H1 (cell line): Measurements from ENCODE around the gene ARHGEF4. TPM values are rescaled to one million over a fixed set of nuclear protein-coding genes. Genes with fewer than 3 reads are reported as not detected.

ENCODE experiments used
- CTCF ChIA-PET: fragments of 300-600 bp; sonication (Branson Sonifier 250); formaldehyde crosslinking; loops from one replicate; lab custom pipeline; 2021; ENCODE audit not compliant: partially characterized antibody; lab: Charles Lee
- POLR2A ChIA-PET: fragments of 300-600 bp; sonication (Branson Sonifier 250); formaldehyde crosslinking; loops from one replicate; lab custom pipeline; 2021; ENCODE audit warnings: inconsistent platforms; ENCODE audit not compliant: partially characterized antibody; lab: Charles Lee
- DNase-seq, 2 experiments: peaks; one replicate each; pipeline versions ENCODE4 v3.0.0 to v3.0.0-alpha.2; 2010 to 2022; ENCODE audit warnings: low spot score in 2 of 2, low read depth in 1 of 2, mixed read lengths in 1 of 2
- FAIRE-seq: peaks from 2 replicates; lab custom pipeline; 2011; peaks lifted over from hg19 to GRCh38; lab: Jason Lieb, UNC
- H2AFZ ChIP-seq: 2 replicates; pipeline ENCODE4 v1.8.1; 2012; ENCODE audit warnings: low read length, inconsistent platforms
- H2AK5ac ChIP-seq: 2 replicates; pipeline ENCODE4 v1.6.1; 2013; ENCODE audit warnings: low read depth, low read length
- H2BK120ac ChIP-seq: replicated peaks from 2 replicates; pipeline ENCODE3; 2013; ENCODE audit warnings: low read depth, low read length, inconsistent platforms
- H2BK12ac ChIP-seq: 2 replicates; pipeline ENCODE4 v1.6.1; 2013; ENCODE audit warnings: low read depth, low read length
- H2BK15ac ChIP-seq: 2 replicates; pipeline ENCODE4 v1.6.1; 2013; ENCODE audit warnings: low read length
- H2BK20ac ChIP-seq: 2 replicates; pipeline ENCODE4 v1.6.1; 2013; ENCODE audit warnings: low read length
- H2BK5ac ChIP-seq: 2 replicates; pipeline ENCODE4 v1.6.1; 2013; ENCODE audit warnings: low read depth, low read length
- H3K14ac ChIP-seq: 2 replicates; pipeline ENCODE4 v1.6.1; 2013; ENCODE audit warnings: inconsistent platforms; ENCODE audit not compliant: insufficient read length
- H3K18ac ChIP-seq: 2 replicates; pipeline ENCODE4 v1.6.1; 2013; ENCODE audit warnings: low read length; ENCODE audit errors: extremely low read depth
- H3K23ac ChIP-seq: 2 replicates; pipeline ENCODE4 v1.6.1; 2013; ENCODE audit warnings: inconsistent platforms; ENCODE audit not compliant: insufficient read length
- H3K23me2 ChIP-seq: 2 replicates; pipeline ENCODE4 v1.6.1; 2013; ENCODE audit warnings: low read depth, low read length
- H3K27ac ChIP-seq: 2 replicates; pipeline ENCODE4 v1.6.1; 2011; ENCODE audit warnings: low read depth, low read length, inconsistent platforms
- H3K27me3 ChIP-seq, 4 experiments: replicated peaks in 1 of 4; 1 replicate in 1 of 4; 2 replicates in 3 of 4; pipeline versions ENCODE4 v1.6.1 to v1.8.1; 2011 to 2013; ENCODE audit warnings: low read length in 3 of 4, mild to moderate bottlenecking in 3 of 4, inconsistent platforms in 2 of 4, mixed read lengths in 2 of 4, moderate library complexity in 1 of 4; ENCODE audit not compliant: control insufficient read depth in 3 of 4, insufficient read depth in 3 of 4; ENCODE audit errors: extremely low read depth in 1 of 4
- H3K36me3 ChIP-seq, 4 experiments: 2 replicates each; pipeline versions ENCODE4 v1.6.1 to v1.8.1; 2011 to 2013; ENCODE audit warnings: mild to moderate bottlenecking in 4 of 4, low read length in 3 of 4, moderate library complexity in 2 of 4, control low read depth in 1 of 4, inconsistent platforms in 1 of 4; ENCODE audit not compliant: insufficient read depth in 4 of 4, control insufficient read depth in 2 of 4
- H3K4ac ChIP-seq: replicated peaks from 2 replicates; pipeline ENCODE3; 2013; ENCODE audit warnings: low read length, low read depth, mixed read lengths, inconsistent platforms; ENCODE audit not compliant: insufficient read length
- H3K4me1 ChIP-seq, 4 experiments: replicated peaks in 1 of 4; 1 replicate in 1 of 4; 2 replicates in 3 of 4; pipeline versions ENCODE4 v1.6.1 to v1.8.1; 2011 to 2013; ENCODE audit warnings: low read length in 3 of 4, inconsistent platforms in 2 of 4, mixed read lengths in 1 of 4; ENCODE audit not compliant: insufficient read depth in 4 of 4, control insufficient read depth in 3 of 4
- H3K4me2 ChIP-seq, 2 experiments: 2 replicates each; pipeline versions ENCODE4 v1.6.1 to v1.8.1; 2011 to 2013; ENCODE audit warnings: low read depth in 2 of 2, low read length in 2 of 2, control low read depth in 1 of 2, inconsistent platforms in 1 of 2, mild to moderate bottlenecking in 1 of 2; ENCODE audit not compliant: insufficient read depth in 1 of 2
- H3K4me3 ChIP-seq, 4 experiments: fragments of 200-600, 300-600 bp in 1 of 4; sonication (generic), shearing (Covaris generic), sonication (Bioruptor Twin) in 1 of 4; 2 replicates each; pipeline versions ENCODE4 v1.5.1 to v1.8.1; 2011 to 2016; ENCODE audit warnings: low read length in 4 of 4, low read depth in 3 of 4, control low read depth in 2 of 4, inconsistent platforms in 2 of 4, mild to moderate bottlenecking in 2 of 4, mixed read lengths in 1 of 4, moderate library complexity in 1 of 4; ENCODE audit not compliant: insufficient read depth in 2 of 4; ENCODE audit errors: extremely low read depth in 1 of 4
- H3K56ac ChIP-seq: replicated peaks from 2 replicates; pipeline ENCODE3; 2013; ENCODE audit warnings: low read depth, mild to moderate bottlenecking, mixed read lengths, low read length, inconsistent platforms; ENCODE audit not compliant: insufficient read length
- H3K79me1 ChIP-seq: 2 replicates; pipeline ENCODE4 v1.6.1; 2013; ENCODE audit warnings: low read depth, low read length, control low read depth
- H3K79me2 ChIP-seq, 2 experiments: 2 replicates each; pipeline versions ENCODE4 v1.6.1 to v1.8.1; 2012 to 2013; ENCODE audit warnings: low read length in 2 of 2, mild to moderate bottlenecking in 2 of 2, inconsistent platforms in 1 of 2; ENCODE audit not compliant: insufficient read depth in 2 of 2, control insufficient read depth in 1 of 2
- H3K9ac ChIP-seq, 4 experiments: replicated peaks in 1 of 4; 1 replicate in 1 of 4; 2 replicates in 3 of 4; pipeline versions ENCODE4 v1.6.1 to v1.8.1; 2011 to 2013; ENCODE audit warnings: low read depth in 3 of 4, low read length in 3 of 4, control low read depth in 2 of 4, mild to moderate bottlenecking in 2 of 4, moderate library complexity in 2 of 4, inconsistent platforms in 1 of 4; ENCODE audit errors: extremely low read depth in 1 of 4
- H3K9me3 ChIP-seq, 2 experiments: 2 replicates each; pipeline versions ENCODE4 v1.6.1 to v1.8.1; 2012 to 2013; ENCODE audit warnings: mild to moderate bottlenecking in 2 of 2, moderate library complexity in 2 of 2, control low read depth in 1 of 2, inconsistent platforms in 1 of 2, low read depth in 1 of 2, low read length in 1 of 2, mixed read lengths in 1 of 2; ENCODE audit not compliant: insufficient read depth in 2 of 2
- H4K20me1 ChIP-seq, 2 experiments: replicated peaks in 1 of 2; 2 replicates each; pipeline versions ENCODE3 to v1.8.1; 2011 to 2013; ENCODE audit warnings: inconsistent platforms in 2 of 2, low read length in 2 of 2, mild to moderate bottlenecking in 1 of 2; ENCODE audit not compliant: insufficient read depth in 2 of 2, control insufficient read depth in 1 of 2
- H4K5ac ChIP-seq: 2 replicates; pipeline ENCODE4 v1.6.1; 2013; ENCODE audit warnings: low read length, low read depth, mixed read lengths, inconsistent platforms; ENCODE audit not compliant: insufficient read length
- H4K8ac ChIP-seq: 2 replicates; pipeline ENCODE4 v1.8.0; 2013; ENCODE audit warnings: mild to moderate bottlenecking, moderate library complexity, low read length, inconsistent platforms; ENCODE audit not compliant: insufficient read depth; ENCODE audit errors: extremely low read depth
- H4K91ac ChIP-seq: replicated peaks from 2 replicates; pipeline ENCODE3; 2013; ENCODE audit warnings: low read length, mixed read lengths, inconsistent platforms; ENCODE audit not compliant: insufficient read length
- FOSL1 ChIP-seq: IDR thresholded peaks from 2 replicates; pipeline ENCODE4 v1.6.1; 2011; ENCODE audit warnings: mild to moderate bottlenecking, low read depth, low read length, moderate library complexity; ENCODE audit not compliant: insufficient read depth
- HDAC6 ChIP-seq: IDR thresholded peaks from one replicate; pipeline ENCODE4 v1.7.1; 2012; ENCODE audit warnings: low read depth, mild to moderate bottlenecking, inconsistent platforms, low read length, moderate library complexity
- RAD21 ChIP-seq, 2 experiments: IDR thresholded peaks in 1 of 2; conservative IDR thresholded peaks in 1 of 2; 2 replicates each; pipeline ENCODE4 v1.6.1; 2011; ENCODE audit warnings: low read depth in 2 of 2, low read length in 2 of 2, improper control_type of control experiment in 1 of 2, inconsistent platforms in 1 of 2, mild to moderate bottlenecking in 1 of 2, moderate library complexity in 1 of 2
- WGBS, 2 experiments: shearing (Covaris generic) in 1 of 2; methylation state at CpG; one replicate each; pipeline versions ENCODE4 v1.1.6 to v1.1.7; 2013 to 2015; ENCODE audit warnings: low lambda C conversion rate in 2 of 2, mixed read lengths in 2 of 2, inconsistent platforms in 1 of 2, low coverage in 1 of 2, missing lambda C conversion rate in 1 of 2; ENCODE audit not compliant: insufficient replicate concordance in 2 of 2, insufficient coverage in 1 of 2, insufficient read length in 1 of 2; ENCODE audit errors: extremely low coverage in 1 of 2, missing lambda C conversion rate in 1 of 2; 5-methylcytosine and 5-hydroxymethylcytosine counted together
- polyA plus RNA-seq, 7 experiments: library from polyadenylated mRNA; depleted of rRNA in 3 of 7; stranded (reverse) in 5 of 7; unstranded in 2 of 7; fragments of >200 nt in 5 of 7; fragments of 200-250 nt in 2 of 7; gene quantifications; 1 replicate in 5 of 7; 2 replicates in 1 of 7; 4 replicates in 1 of 7; pipeline versions ENCODE4 v1.2.1 to v1.2.3, GENCODE V29; 2011 to 2013; ENCODE audit warnings: missing spikeins in 2 of 7, mixed read lengths in 2 of 7
- total RNA-seq: library from RNA; stranded (reverse); fragmentation: NEBNext Ultra II Directional; extraction: Animal tissue kit (Norgen Biotek cat#: 25700); gene quantifications from 2 replicates; pipeline ENCODE4 v1.2.1, GENCODE V29; 2021
- TF ChIP-seq, protein P1 (sequence below), 3 experiments: IDR thresholded peaks; 1 replicate in 2 of 3; 2 replicates in 1 of 3; pipeline versions ENCODE4 v1.5.1 to v1.6.1; 2011; ENCODE audit warnings: low read length in 3 of 3, mild to moderate bottlenecking in 3 of 3, inconsistent platforms in 2 of 3, low read depth in 1 of 3, moderate library complexity in 1 of 3; ENCODE audit not compliant: insufficient read depth in 1 of 3; ENCODE audit errors: control extremely low read depth in 1 of 3

ARHGEF4 gene
- total and polyA plus RNA-seq, 2 of the 8 experiments (the other 6 are each of a cell fraction or from before 2014, with no cell fraction given) = 10.6 to 14.6 TPM

DNA sequence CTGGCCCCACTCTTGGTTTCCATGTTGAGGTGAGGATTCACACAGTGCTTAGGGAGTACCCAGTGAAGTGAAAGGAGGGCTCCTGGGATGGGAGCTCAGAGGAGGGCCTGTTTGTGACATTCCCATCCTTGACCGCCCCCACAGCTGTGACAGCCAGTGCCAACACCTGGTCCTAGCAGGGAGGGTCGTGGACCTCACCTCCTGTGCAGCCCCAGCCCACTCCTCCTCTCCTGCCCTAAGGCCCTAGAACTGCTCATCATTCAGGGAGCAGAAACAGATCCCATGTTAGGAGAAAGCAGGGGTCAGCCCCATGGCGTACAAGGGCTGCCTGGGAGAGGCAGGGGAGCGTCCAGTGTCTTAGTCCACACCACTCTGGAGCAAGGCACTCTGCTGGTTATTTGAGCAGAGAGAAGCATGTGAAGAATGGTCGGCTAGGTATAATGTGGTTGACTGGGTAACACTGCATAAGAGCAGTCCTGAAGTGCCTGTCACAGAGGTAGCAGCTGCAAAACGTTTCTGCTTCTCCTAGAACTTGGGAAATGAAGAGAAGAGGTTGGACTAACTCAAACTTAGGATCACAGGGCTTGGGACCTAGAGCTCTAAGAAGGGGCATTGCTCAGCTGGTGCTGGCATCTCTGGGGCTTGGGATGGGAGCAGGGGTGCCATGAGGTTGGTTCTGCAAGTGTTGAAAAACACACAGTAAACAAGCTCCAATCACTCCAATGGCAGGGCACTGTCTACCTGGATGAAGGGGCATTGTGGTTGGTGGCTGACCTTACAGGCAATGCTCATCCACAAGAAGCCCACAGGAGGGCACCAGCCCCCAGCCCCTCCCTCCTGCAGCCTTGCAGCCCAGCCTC, 200.9 kb downstream of the ARHGEF4 start:
- H2BK5ac ChIP-seq = no peak overlapping the region
- no peak overlapping the region for H3K4ac ChIP-seq
- H3K9me3 ChIP-seq = no peaks in the 10 kb centered on the region
- DNase-seq (no peak), FAIRE-seq (no peak)
- H3K14ac ChIP-seq = no peak overlapping the region
- no peak overlapping the region for H3K9ac ChIP-seq
- H3K18ac ChIP-seq = no peak overlapping the region
- peaks cover 0 to 7% (median 4%) of the 10 kb centered on the region in 4 experiments; a peak in 6 of 7 replicates for H3K4me1 ChIP-seq
- 76% methylated on average over 5 of the region's 6 CpGs; no CpG with 5 or more reads in 1 of the 2 experiments for WGBS, 2 experiments
- no peak overlapping the region for H2AK5ac ChIP-seq
- no peak overlapping the region for H3K4me2 ChIP-seq
- H3K56ac ChIP-seq = no peak overlapping the region
- no peak overlapping the region for H2BK120ac ChIP-seq
- peaks cover 6 to 33% (median 26%) of the 10 kb centered on the region in 4 experiments; a peak in 6 of 7 replicates for H3K27me3 ChIP-seq
- no peak overlapping the region for H3K23ac ChIP-seq
- no peak overlapping the region for H2BK20ac ChIP-seq
- H4K91ac ChIP-seq = no peak overlapping the region
- no peak overlapping the region for H2AFZ ChIP-seq
- H3K27ac ChIP-seq = no peak overlapping the region
- H3K4me3 ChIP-seq = no peak overlapping the region
- CTCF ChIA-PET = interaction anchor here (0.7 to 2.2 kb wide), 8 partner anchors 9 to 163 kb away, joined by 3 to 6 read pairs (median 3); no protein-coding TSS in a partner anchor
- no peak overlapping the region for H4K5ac ChIP-seq
- H3K79me2 ChIP-seq = no peaks in the 10 kb centered on the region
- peaks cover 0 to 2% of the 10 kb centered on the region in 2 experiments for H4K20me1 ChIP-seq
- H3K36me3 ChIP-seq = no peaks in the 10 kb centered on the region; a peak in 1 of 8 replicates
- no peak overlapping the region for H2BK15ac ChIP-seq
- H4K8ac ChIP-seq = no peak overlapping the region
- H3K79me1 ChIP-seq = no peaks in the 10 kb centered on the region
- TF ChIP-seq, protein P1, sequence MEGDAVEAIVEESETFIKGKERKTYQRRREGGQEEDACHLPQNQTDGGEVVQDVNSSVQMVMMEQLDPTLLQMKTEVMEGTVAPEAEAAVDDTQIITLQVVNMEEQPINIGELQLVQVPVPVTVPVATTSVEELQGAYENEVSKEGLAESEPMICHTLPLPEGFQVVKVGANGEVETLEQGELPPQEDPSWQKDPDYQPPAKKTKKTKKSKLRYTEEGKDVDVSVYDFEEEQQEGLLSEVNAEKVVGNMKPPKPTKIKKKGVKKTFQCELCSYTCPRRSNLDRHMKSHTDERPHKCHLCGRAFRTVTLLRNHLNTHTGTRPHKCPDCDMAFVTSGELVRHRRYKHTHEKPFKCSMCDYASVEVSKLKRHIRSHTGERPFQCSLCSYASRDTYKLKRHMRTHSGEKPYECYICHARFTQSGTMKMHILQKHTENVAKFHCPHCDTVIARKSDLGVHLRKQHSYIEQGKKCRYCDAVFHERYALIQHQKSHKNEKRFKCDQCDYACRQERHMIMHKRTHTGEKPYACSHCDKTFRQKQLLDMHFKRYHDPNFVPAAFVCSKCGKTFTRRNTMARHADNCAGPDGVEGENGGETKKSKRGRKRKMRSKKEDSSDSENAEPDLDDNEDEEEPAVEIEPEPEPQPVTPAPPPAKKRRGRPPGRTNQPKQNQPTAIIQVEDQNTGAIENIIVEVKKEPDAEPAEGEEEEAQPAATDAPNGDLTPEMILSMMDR (IDR thresholded peaks at IDR 0.05; ENCODE audit: control extremely low read depth in 1 of 3, insufficient read depth in 1 of 3, low read depth in 1 of 3, low read length in 3 of 3) = peak in 1 of 3 experiments; percentile 21; a peak in 2 of 4 replicates
- no peak for TF ChIP-seq HDAC6
- peak in 1 of 2 experiments; percentile 14; a peak in 1 of 4 replicates for TF ChIP-seq RAD21 (IDR thresholded peaks at IDR 0.05 in 1 of 2, conservative IDR thresholded peaks at IDR 0.05 in 1 of 2; ENCODE audit: low read depth in 2 of 2, low read length in 2 of 2)
- no peak for TF ChIP-seq FOSL1
- TF ChIP-seq, all 59 proteins: peak for 2
- Histone ChIP-seq H2BK12ac (no peak overlapping the region), H3K23me2 (peaks cover 10% of the 10 kb centered on the region; the same call in 1 of the 2 replicates)
- POLR2A ChIA-PET = interaction anchor here (0.6 to 1.4 kb wide), 4 partner anchors 18 to 55 kb away, joined by 3 to 4 read pairs (median 4); no protein-coding TSS in a partner anchor
